Right lobe of liver (tissue), 4 donors: ENCODE measurements around the gene BMPER.

Experiments
- CTCF ChIP-seq, 4 donors: fragments of 200-600 bp in 3 of 4; fragments of 450-650 bp in 1 of 4; IDR thresholded peaks; one replicate each; pipeline versions ENCODE4 v1.5.1 to v1.8.0; 2016 to 2022; ENCODE audit warnings: antibody characterized with exemption in 4 of 4, mild to moderate bottlenecking in 2 of 4
- POLR2A ChIP-seq: fragments of 450-650 bp; IDR thresholded peaks from one replicate; pipeline ENCODE4 v1.6.1; 2017; ENCODE audit warnings: antibody characterized with exemption, mild to moderate bottlenecking
- donor health status: DM: no; HTN: no; CAD: no.
- donor health status: DM: no; HTN: no; CAD: no.
- donor health status: DM: no; HTN: yes; CAD: no.

- TF ChIP-seq CTCF (IDR thresholded peaks at IDR 0.05) (no peak), POLR2A (no peak)
Measured at GRCh38 chr7:34090816-34091215, 185.5 kb downstream of the BMPER start.
